Panc1 (cell line): Measurements from ENCODE around the gene ATP2B1. TPM values are rescaled to one million over a fixed set of nuclear protein-coding genes. Genes with fewer than 3 reads are reported as not detected.

ENCODE experiments used
- ATAC-seq: fragments of 200-7000 bp; cut with Tn5 transposase; 2 replicates; pipeline ENCODE4 v1.9.1; 2020; ENCODE audit warnings: mild to moderate bottlenecking, moderate library complexity
- BruUV-seq: library from RNA; stranded (reverse); fragments of 400-500 nt; replicated peaks from 2 replicates; lab custom pipeline; 2021; lab: Mats Ljungman, UMichigan
- CTCF ChIA-PET: fragments of 300-600 bp; sonication (Branson Sonifier 250); formaldehyde crosslinking; loops from one replicate; lab custom pipeline; 2022; ENCODE audit warnings: antibody characterized with exemption; lab: Charles Lee
- POLR2A ChIA-PET: fragments of 300-600 bp; sonication (Branson Sonifier 250); formaldehyde crosslinking; loops from one replicate; lab custom pipeline; 2022; ENCODE audit warnings: antibody characterized with exemption; lab: Charles Lee
- DNase-seq: peaks from one replicate; pipeline ENCODE4 v3.0.0-alpha.2; 2010; ENCODE audit warnings: low read depth, low spot score
- H3K27ac ChIP-seq: 2 replicates; pipeline ENCODE4 v1.5.1; 2011; ENCODE audit warnings: mild to moderate bottlenecking, low read length, inconsistent platforms
- H3K27me3 ChIP-seq: fragments of 200-500 bp; sonication (Bioruptor generic); 2 replicates; pipeline ENCODE4 v1.6.0; 2014; ENCODE audit warnings: low read length, inconsistent platforms; ENCODE audit not compliant: control insufficient read depth, insufficient read depth
- H3K36me3 ChIP-seq: fragments of 200-500 bp; sonication (Bioruptor generic); 2 replicates; pipeline ENCODE4 v1.5.1; 2014; ENCODE audit warnings: inconsistent platforms, mild to moderate bottlenecking, low read length, moderate library complexity; ENCODE audit not compliant: control insufficient read depth, insufficient read depth
- H3K4me1 ChIP-seq: 2 replicates; pipeline ENCODE4 v1.5.1; 2011; ENCODE audit warnings: inconsistent platforms, mild to moderate bottlenecking, low read length, moderate library complexity; ENCODE audit not compliant: control insufficient read depth, insufficient read depth
- H3K4me3 ChIP-seq, 2 experiments: 2 replicates each; pipeline ENCODE4 v1.5.1; 2011 to 2012; ENCODE audit warnings: low read depth in 2 of 2, low read length in 2 of 2, mild to moderate bottlenecking in 2 of 2, inconsistent platforms in 1 of 2, moderate library complexity in 1 of 2
- H3K9me3 ChIP-seq: fragments of 200-500 bp; sonication (Bioruptor generic); 2 replicates; pipeline ENCODE4 v1.5.1; 2014; ENCODE audit warnings: low read depth, mild to moderate bottlenecking, inconsistent platforms, low read length, moderate library complexity; ENCODE audit not compliant: control insufficient read depth, insufficient read depth
- CTCF ChIP-seq: fragments of 450-650 bp; IDR thresholded peaks from 2 replicates; pipeline ENCODE4 v1.5.1; 2017; ENCODE audit warnings: mild to moderate bottlenecking
- POLR2AphosphoS5 ChIP-seq: IDR thresholded peaks from 2 replicates; pipeline ENCODE4 v1.6.1; 2012; ENCODE audit warnings: mild to moderate bottlenecking, low read depth, low read length, moderate library complexity
- SIN3A ChIP-seq: IDR thresholded peaks from 2 replicates; pipeline ENCODE4 v1.6.1; 2012; ENCODE audit warnings: low read depth, mild to moderate bottlenecking, low read length, moderate library complexity, borderline replicate concordance; ENCODE audit not compliant: insufficient read depth
- TCF7L2 ChIP-seq: IDR thresholded peaks from 2 replicates; pipeline ENCODE4 v1.6.1; 2011; ENCODE audit warnings: mild to moderate bottlenecking, low read depth, low read length, inconsistent platforms
- in situ Hi-C: cut with HindIII; loops from 2 replicates; pipeline ENCODE4 v1.10.0; 2016; ENCODE audit warnings: low sequenced_read_pairs, low pct_unique_long_range_greater_than_20kb
- intact Hi-C: fragments of 100-400 bp; cut with micrococcal nuclease; formaldehyde crosslinking; loops from one replicate; pipeline ENCODE4 v1.10.0; 2022; ENCODE audit not compliant: unreplicated experiment
- total RNA-seq: library from RNA; stranded (reverse); gene quantifications from one replicate; pipeline ENCODE4 v1.2.1, GENCODE V29; 2021; ENCODE audit not compliant: unreplicated experiment
- TF ChIP-seq, protein P1 (sequence below), 2 experiments: IDR thresholded peaks; 2 replicates each; pipeline ENCODE4 v1.6.1; 2011 to 2012; ENCODE audit warnings: low read depth in 2 of 2, control low read depth in 1 of 2, low read length in 1 of 2, mild to moderate bottlenecking in 1 of 2, moderate library complexity in 1 of 2; ENCODE audit not compliant: insufficient read depth in 1 of 2

ATP2B1 gene
- total RNA-seq, 1 experiment from 2014 or later = 64.5 TPM

- no peak overlapping the region for H3K4me3 ChIP-seq
- H3K4me1 ChIP-seq = no peaks in the 10 kb centered on the region
- DNase-seq (no peak), ATAC-seq (no peak)
- ChIA-PET CTCF (no interaction called here), POLR2A (no interaction called here)
- in situ Hi-C loops = no loop called here
- no peaks in the 10 kb centered on the region for H3K9me3 ChIP-seq
- TF ChIP-seq CTCF (no peak), TCF7L2 (no peak), POLR2AphosphoS5 (no peak), SIN3A (no peak)
- TF ChIP-seq, protein P1, sequence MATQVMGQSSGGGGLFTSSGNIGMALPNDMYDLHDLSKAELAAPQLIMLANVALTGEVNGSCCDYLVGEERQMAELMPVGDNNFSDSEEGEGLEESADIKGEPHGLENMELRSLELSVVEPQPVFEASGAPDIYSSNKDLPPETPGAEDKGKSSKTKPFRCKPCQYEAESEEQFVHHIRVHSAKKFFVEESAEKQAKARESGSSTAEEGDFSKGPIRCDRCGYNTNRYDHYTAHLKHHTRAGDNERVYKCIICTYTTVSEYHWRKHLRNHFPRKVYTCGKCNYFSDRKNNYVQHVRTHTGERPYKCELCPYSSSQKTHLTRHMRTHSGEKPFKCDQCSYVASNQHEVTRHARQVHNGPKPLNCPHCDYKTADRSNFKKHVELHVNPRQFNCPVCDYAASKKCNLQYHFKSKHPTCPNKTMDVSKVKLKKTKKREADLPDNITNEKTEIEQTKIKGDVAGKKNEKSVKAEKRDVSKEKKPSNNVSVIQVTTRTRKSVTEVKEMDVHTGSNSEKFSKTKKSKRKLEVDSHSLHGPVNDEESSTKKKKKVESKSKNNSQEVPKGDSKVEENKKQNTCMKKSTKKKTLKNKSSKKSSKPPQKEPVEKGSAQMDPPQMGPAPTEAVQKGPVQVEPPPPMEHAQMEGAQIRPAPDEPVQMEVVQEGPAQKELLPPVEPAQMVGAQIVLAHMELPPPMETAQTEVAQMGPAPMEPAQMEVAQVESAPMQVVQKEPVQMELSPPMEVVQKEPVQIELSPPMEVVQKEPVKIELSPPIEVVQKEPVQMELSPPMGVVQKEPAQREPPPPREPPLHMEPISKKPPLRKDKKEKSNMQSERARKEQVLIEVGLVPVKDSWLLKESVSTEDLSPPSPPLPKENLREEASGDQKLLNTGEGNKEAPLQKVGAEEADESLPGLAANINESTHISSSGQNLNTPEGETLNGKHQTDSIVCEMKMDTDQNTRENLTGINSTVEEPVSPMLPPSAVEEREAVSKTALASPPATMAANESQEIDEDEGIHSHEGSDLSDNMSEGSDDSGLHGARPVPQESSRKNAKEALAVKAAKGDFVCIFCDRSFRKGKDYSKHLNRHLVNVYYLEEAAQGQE (IDR thresholded peaks at IDR 0.05; ENCODE audit: insufficient read depth in 1 of 2, low read depth in 2 of 2, low read length in 1 of 2) = no peak
- intact Hi-C loops = no loop called here
- no peak overlapping the region for H3K27ac ChIP-seq
- no peaks in the 10 kb centered on the region for H3K27me3 ChIP-seq
- BruUV-seq = no TSS peak
- H3K36me3 ChIP-seq = no peaks in the 10 kb centered on the region
Measured at GRCh38 chr12:89568484-89568883, 140.2 kb downstream of the ATP2B1 start.

GRCh38 chr12:89567691-89568239, 140.9 kb downstream of the ATP2B1 start:
- H3K9me3 ChIP-seq = no peaks in the 10 kb centered on the region
- TF ChIP-seq CTCF = no peak
- TF ChIP-seq, protein P1 (IDR thresholded peaks at IDR 0.05; ENCODE audit: insufficient read depth in 1 of 2, low read depth in 2 of 2, low read length in 1 of 2) = no peak
- TF ChIP-seq SIN3A = no peak
- no peak for TF ChIP-seq TCF7L2
- TF ChIP-seq POLR2AphosphoS5 = no peak
- no peaks in the 10 kb centered on the region for H3K27me3 ChIP-seq
- no peak overlapping the region for H3K4me3 ChIP-seq
- no peaks in the 10 kb centered on the region for H3K4me1 ChIP-seq
- in situ Hi-C loops (no loop called here), intact Hi-C loops (no loop called here)
- no peak for DNase-seq
- BruUV-seq = no TSS peak
- ChIA-PET CTCF (no interaction called here), POLR2A (no interaction called here)
- no peaks in the 10 kb centered on the region for H3K36me3 ChIP-seq
- no peak for ATAC-seq
- H3K27ac ChIP-seq = no peak overlapping the region
